Lower lobe of right lung (tissue), 2 donors: Measurements from ENCODE around the gene CLASRP. TPM values are rescaled to one million over a fixed set of nuclear protein-coding genes. Genes with fewer than 3 reads are reported as not detected.

Experiments used
- ATAC-seq, 2 donors: fragments of 200-7000 bp; cut with Tn5 transposase; one replicate each; pipeline ENCODE4 v1.9.1; 2020 to 2022; ENCODE audit warnings: mild to moderate bottlenecking in 2 of 2, moderate library complexity in 2 of 2
- DNase-seq: peaks from one replicate; pipeline ENCODE4 v3.0.0-alpha.2; 2020
- H3K27ac ChIP-seq: fragments of 200-600 bp; one replicate; pipeline ENCODE4 v1.8.0; 2022
- H3K27me3 ChIP-seq: fragments of 200-600 bp; one replicate; pipeline ENCODE4 v1.8.0; 2022; ENCODE audit warnings: low read depth
- H3K36me3 ChIP-seq: fragments of 200-600 bp; one replicate; pipeline ENCODE4 v1.8.0; 2022; ENCODE audit warnings: mild to moderate bottlenecking
- H3K4me1 ChIP-seq: fragments of 200-600 bp; one replicate; pipeline ENCODE4 v1.8.0; 2022
- H3K4me3 ChIP-seq: fragments of 200-600 bp; one replicate; pipeline ENCODE4 v1.8.0; 2022; ENCODE audit warnings: mild to moderate bottlenecking
- H3K9me3 ChIP-seq: fragments of 200-600 bp; one replicate; pipeline ENCODE4 v1.8.0; 2022
- intact Hi-C: fragments of 100-400 bp; cut with DNase I; formaldehyde crosslinking; loops from one replicate; pipeline ENCODE4 v1.11.0; 2022
- total RNA-seq: library from RNA; stranded (reverse); fragmentation: NEBNext Ultra II Directional; extraction: Animal tissue kit (Norgen Biotek cat#: 25700); gene quantifications from one replicate; pipeline ENCODE4 v1.2.1, GENCODE V29; 2021
- TF ChIP-seq, protein P1 (sequence below): fragments of 200-600 bp; IDR thresholded peaks from one replicate; pipeline ENCODE4 v1.8.0; 2022; ENCODE audit warnings: antibody characterized with exemption, mild to moderate bottlenecking
- donor health status: DM: no; HTN: yes; CAD: no; lungs with severe emphysema.

CLASRP gene
- total RNA-seq, 1 donor from 2014 or later = 71.7 TPM

DNA sequence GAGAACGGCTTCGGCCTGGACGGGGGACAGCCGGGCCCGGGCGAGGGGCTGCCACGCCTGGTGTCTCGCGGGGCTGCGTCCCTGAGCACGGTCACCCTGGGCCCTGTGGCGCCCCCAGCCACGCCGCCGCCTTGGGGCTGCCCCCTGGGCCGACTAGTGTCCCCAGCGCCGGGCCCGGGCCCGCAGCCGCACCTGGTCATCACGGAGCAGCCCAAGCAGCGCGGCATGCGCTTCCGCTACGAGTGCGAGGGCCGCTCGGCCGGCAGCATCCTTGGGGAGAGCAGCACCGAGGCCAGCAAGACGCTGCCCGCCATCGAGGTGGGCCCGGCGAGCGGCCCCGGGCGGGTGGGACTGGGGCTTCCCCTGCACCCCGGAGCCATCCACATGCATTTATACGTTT lies 26.9 kb upstream of the CLASRP start:
- Histone ChIP-seq H3K4me3 (no peak overlapping the region), H3K27ac (no peak overlapping the region), H3K36me3 (peaks cover 45% of the 10 kb centered on the region), H3K27me3 (no peaks in the 10 kb centered on the region), H3K9me3 (no peaks in the 10 kb centered on the region), H3K4me1 (no peaks in the 10 kb centered on the region)
- TF ChIP-seq, protein P1, sequence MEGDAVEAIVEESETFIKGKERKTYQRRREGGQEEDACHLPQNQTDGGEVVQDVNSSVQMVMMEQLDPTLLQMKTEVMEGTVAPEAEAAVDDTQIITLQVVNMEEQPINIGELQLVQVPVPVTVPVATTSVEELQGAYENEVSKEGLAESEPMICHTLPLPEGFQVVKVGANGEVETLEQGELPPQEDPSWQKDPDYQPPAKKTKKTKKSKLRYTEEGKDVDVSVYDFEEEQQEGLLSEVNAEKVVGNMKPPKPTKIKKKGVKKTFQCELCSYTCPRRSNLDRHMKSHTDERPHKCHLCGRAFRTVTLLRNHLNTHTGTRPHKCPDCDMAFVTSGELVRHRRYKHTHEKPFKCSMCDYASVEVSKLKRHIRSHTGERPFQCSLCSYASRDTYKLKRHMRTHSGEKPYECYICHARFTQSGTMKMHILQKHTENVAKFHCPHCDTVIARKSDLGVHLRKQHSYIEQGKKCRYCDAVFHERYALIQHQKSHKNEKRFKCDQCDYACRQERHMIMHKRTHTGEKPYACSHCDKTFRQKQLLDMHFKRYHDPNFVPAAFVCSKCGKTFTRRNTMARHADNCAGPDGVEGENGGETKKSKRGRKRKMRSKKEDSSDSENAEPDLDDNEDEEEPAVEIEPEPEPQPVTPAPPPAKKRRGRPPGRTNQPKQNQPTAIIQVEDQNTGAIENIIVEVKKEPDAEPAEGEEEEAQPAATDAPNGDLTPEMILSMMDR = no peak
- intact Hi-C loops = no loop called here
- DNase-seq (no peak), ATAC-seq (no peak)

DNA sequence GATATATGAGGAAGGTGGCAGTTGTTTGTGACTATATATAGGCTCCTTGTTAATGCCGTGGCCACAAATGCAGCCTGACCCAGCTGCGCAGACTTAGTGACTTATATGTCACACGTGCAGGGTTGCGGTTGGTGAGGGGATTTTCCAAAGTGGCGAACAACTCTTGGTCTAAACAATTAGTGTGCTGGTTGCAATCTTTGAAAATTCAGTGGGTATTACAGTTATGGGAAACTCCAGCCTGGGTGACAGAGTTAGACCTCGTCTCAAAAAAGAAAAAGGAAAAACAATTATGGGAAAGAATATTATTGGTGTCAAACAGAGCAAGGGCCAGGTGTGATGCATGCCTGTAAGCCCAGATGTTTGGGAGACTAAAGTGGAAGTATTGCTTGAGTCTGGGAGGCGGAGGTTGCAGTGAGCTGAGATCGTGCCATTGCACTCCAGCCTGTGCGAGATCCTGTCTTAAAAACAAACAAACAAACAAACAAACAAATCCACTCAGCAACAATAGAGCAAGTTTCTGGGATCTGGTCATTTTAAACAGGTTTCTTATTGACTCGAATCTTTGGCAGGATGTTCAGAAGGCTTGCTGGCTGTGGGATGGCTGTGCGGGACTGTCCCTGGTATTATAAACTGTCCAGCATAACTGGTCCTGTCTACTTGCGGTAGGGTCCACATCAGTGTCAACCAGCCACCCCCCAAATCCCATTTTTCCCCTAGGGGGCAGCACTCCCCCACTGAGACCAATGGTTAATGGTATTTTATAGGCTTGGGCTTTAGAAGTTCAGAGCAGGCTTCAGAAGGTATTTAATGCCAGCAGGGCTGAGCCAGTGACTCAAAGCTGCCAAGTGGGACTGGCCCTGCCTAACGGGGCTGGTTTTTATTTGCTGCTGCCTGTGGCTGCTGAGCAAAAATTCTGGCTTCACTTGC lies 22.2 kb upstream of the CLASRP start:
- Histone ChIP-seq H3K4me1 (no peaks in the 10 kb centered on the region), H3K27ac (no peak overlapping the region), H3K4me3 (no peak overlapping the region), H3K9me3 (no peaks in the 10 kb centered on the region), H3K27me3 (no peaks in the 10 kb centered on the region), H3K36me3 (peaks cover 45% of the 10 kb centered on the region)
- intact Hi-C loops = no loop called here
- no peak for DNase-seq
- peak; percentile 73 to 85 for ATAC-seq
- TF ChIP-seq, protein P1 = peak; percentile 63

DNA sequence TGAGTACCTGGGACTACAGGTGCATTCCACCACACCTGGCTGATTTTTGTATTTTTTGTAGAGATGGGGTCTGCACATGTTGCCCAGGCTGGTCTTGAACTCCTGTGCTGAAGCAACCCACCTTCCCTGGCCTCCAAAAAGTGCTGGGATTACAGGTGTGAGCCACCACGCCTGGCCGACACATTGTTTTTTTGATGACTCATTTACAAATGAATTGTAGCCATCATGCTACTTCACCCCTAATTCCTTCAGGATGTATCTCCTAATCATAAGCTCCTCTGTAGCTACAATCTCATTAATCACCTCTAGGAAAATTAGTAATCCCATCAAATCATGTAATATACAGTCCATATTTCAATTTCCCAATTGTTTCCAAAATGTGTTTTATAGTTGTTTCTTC lies 19.7 kb upstream of the CLASRP start:
- H3K4me3 ChIP-seq = no peak overlapping the region
- no peaks in the 10 kb centered on the region for H3K4me1 ChIP-seq
- no peak overlapping the region for H3K27ac ChIP-seq
- no peaks in the 10 kb centered on the region for H3K9me3 ChIP-seq
- ATAC-seq (no peak), DNase-seq (no peak)
- H3K27me3 ChIP-seq = no peaks in the 10 kb centered on the region
- TF ChIP-seq, protein P1 = no peak
- intact Hi-C loops = no loop called here
- H3K36me3 ChIP-seq = peaks cover 32% of the 10 kb centered on the region

DNA sequence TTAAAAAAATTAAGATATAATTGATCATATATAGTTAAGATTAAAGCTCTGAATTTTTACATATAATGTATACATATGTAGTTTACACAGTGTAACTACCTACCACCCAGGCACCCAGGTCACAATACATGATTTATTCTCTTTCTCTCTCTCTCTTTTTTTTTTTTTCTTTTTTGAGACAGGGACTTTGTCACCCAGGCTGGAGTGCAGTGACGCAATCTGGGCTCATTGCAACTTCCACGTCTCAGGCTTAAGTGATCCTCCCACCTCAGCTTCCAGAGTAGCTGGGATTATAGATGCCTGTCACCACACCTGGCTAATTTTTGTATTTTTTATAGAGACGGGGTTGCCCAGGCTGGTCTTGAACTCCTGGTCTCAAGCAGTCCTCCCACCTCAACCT lies 18.8 kb upstream of the CLASRP start:
- ATAC-seq (no peak), DNase-seq (no peak)
- TF ChIP-seq, protein P1 = no peak
- Histone ChIP-seq H3K4me3 (no peak overlapping the region), H3K36me3 (peaks cover 28% of the 10 kb centered on the region), H3K4me1 (no peaks in the 10 kb centered on the region), H3K27me3 (no peaks in the 10 kb centered on the region), H3K9me3 (no peaks in the 10 kb centered on the region), H3K27ac (no peak overlapping the region)
- intact Hi-C loops = no loop called here

DNA sequence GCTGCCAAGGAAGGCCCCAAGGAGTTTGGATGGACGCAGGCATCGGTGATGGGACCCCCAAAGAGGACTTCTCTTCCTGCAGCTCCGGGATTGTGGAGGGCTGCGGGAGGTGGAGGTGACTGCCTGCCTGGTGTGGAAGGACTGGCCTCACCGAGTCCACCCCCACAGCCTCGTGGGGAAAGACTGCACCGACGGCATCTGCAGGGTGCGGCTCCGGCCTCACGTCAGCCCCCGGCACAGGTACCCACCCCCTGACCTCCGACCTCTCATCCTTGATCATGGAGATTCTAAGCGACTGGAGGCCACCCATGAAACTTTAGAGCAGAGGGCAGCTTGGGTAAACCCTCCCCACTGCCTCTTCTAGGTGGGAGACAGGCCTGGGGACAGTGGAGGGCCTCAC lies 16.9 kb upstream of the CLASRP start:
- TF ChIP-seq, protein P1 = no peak
- Histone ChIP-seq H3K27me3 (no peaks in the 10 kb centered on the region), H3K36me3 (peaks cover 33% of the 10 kb centered on the region), H3K4me3 (no peak overlapping the region), H3K4me1 (no peaks in the 10 kb centered on the region), H3K9me3 (no peaks in the 10 kb centered on the region), H3K27ac (no peak overlapping the region)
- intact Hi-C loops = no loop called here
- ATAC-seq (peak; percentile 12 to 34), DNase-seq (no peak)
